ENCODE data around the gene GLIS1.

Gene GLIS1

GRCh38 chr1:53540604-53541262, 198.2 kb downstream of the GLIS1 start:
- no peak for DNase-seq (ENCODE audit: low read depth)
- no peak overlapping the region for H3K4me3 ChIP-seq (ENCODE audit: low read length)
- TF ChIP-seq CTCF (conservative IDR thresholded peaks at IDR 0.05; ENCODE audit: low read depth, low read length): no peak

GRCh38 chr1:53539711-53540603, 199.0 kb downstream of the GLIS1 start:
- no peak for DNase-seq (ENCODE audit: low read depth)
- no peak for TF ChIP-seq CTCF (conservative IDR thresholded peaks at IDR 0.05; ENCODE audit: low read depth, low read length)
- no peak overlapping the region for H3K4me3 ChIP-seq (ENCODE audit: low read length)

- TF ChIP-seq CTCF (conservative IDR thresholded peaks at IDR 0.05; ENCODE audit: low read depth, low read length): no peak
- no peak overlapping the region for H3K4me3 ChIP-seq (ENCODE audit: low read length)
- DNase-seq (ENCODE audit: low read depth): no peak
These were observed 199.7 kb downstream of the GLIS1 start for GRCh38 chr1:53539226-53539625.

- no peak for TF ChIP-seq CTCF (conservative IDR thresholded peaks at IDR 0.05; ENCODE audit: low read depth, low read length)
- no peak for DNase-seq (ENCODE audit: low read depth)
- no peak overlapping the region for H3K4me3 ChIP-seq (ENCODE audit: low read length)
These were observed 202.4 kb downstream of the GLIS1 start for GRCh38 chr1:53536606-53537005.

GRCh38 chr1:53535846-53536245, 203.1 kb downstream of the GLIS1 start:
- TF ChIP-seq CTCF (conservative IDR thresholded peaks at IDR 0.05; ENCODE audit: low read depth, low read length): no peak
- H3K4me3 ChIP-seq (ENCODE audit: low read length): no peak overlapping the region
- no peak for DNase-seq (ENCODE audit: low read depth)

- no peak for TF ChIP-seq CTCF (conservative IDR thresholded peaks at IDR 0.05; ENCODE audit: low read depth, low read length)
These were observed 203.7 kb downstream of the GLIS1 start for GRCh38 chr1:53535226-53535625.

More at GRCh38 chr1:53535226-53535625, 203.7 kb downstream of the GLIS1 start:
- no peak overlapping the region for H3K4me3 ChIP-seq (ENCODE audit: low read length)
- no peak for DNase-seq (ENCODE audit: low read depth)

Data from retinal pigment epithelial cell (primary cell).